Ishikawa (cell line): ENCODE measurements around the gene CFAP52.

ENCODE experiments used
- CEBPB ChIP-seq: IDR thresholded peaks from 2 replicates; pipeline ENCODE4 v1.6.1; 2012
- CREB1 ChIP-seq: IDR thresholded peaks from 2 replicates; pipeline ENCODE4 v1.6.1; 2012; ENCODE audit warnings: low read depth
- MAX ChIP-seq: IDR thresholded peaks from 2 replicates; pipeline ENCODE4 v1.6.1; 2012
- RAD21 ChIP-seq: IDR thresholded peaks from 2 replicates; pipeline ENCODE4 v1.6.1; 2012; ENCODE audit warnings: low read depth
- REST ChIP-seq: IDR thresholded peaks from 2 replicates; pipeline ENCODE4 v1.6.1; 2012; ENCODE audit warnings: low read depth, mild to moderate bottlenecking
- TEAD4 ChIP-seq: IDR thresholded peaks from 2 replicates; pipeline ENCODE4 v1.6.1; 2012
- TF ChIP-seq, protein P1 (sequence below): IDR thresholded peaks from 2 replicates; pipeline ENCODE4 v1.6.1; 2012

GRCh38 chr17:9672691-9673090 is 96.2 kb downstream of the CFAP52 start:
- TF ChIP-seq MAX (no peak), RAD21 (no peak), TEAD4 (no peak), CEBPB (no peak), REST (no peak), CREB1 (no peak)
- TF ChIP-seq, protein P1, sequence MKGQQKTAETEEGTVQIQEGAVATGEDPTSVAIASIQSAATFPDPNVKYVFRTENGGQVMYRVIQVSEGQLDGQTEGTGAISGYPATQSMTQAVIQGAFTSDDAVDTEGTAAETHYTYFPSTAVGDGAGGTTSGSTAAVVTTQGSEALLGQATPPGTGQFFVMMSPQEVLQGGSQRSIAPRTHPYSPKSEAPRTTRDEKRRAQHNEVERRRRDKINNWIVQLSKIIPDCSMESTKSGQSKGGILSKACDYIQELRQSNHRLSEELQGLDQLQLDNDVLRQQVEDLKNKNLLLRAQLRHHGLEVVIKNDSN: no peak
